A549 (cell line): ENCODE results near the gene TUBGCP2. TPM values are rescaled to one million over a fixed set of nuclear protein-coding genes. Genes with fewer than 3 reads are reported as not detected.

ENCODE experiments used
- ATAC-seq, 2 experiments: fragments of 200-7000 bp in 1 of 2; fragments of >200 bp in 1 of 2; cut with Nextera tagmentation in 1 of 2; cut with Tn5 transposase in 1 of 2; 3 replicates each; pipeline versions ENCODE4 v1.8.0 to v1.9.1; 2018 to 2020; ENCODE audit warnings: mild to moderate bottlenecking in 1 of 2, moderate library complexity in 1 of 2
- CTCF ChIA-PET: fragments of 300-600 bp; sonication (Branson Sonifier 250); formaldehyde crosslinking; extraction: SDS; loops from one replicate; lab custom pipeline; 2021; ENCODE audit warnings: antibody characterized with exemption, inconsistent platforms; lab: Yijun Ruan, JAX
- POLR2A ChIA-PET: fragments of 350-600 bp; formaldehyde crosslinking; extraction: SDS; loops from one replicate; lab custom pipeline; 2021; ENCODE audit warnings: antibody characterized with exemption, inconsistent platforms; lab: Yijun Ruan, JAX
- DNase-seq, 2 experiments: peaks; one replicate each; pipeline versions ENCODE4 v3.0.0 to v3.0.0-alpha.2; 2011 to 2016; ENCODE audit warnings: low read depth in 1 of 2, low spot score in 1 of 2
- FAIRE-seq: peaks from 2 replicates; lab custom pipeline; 2011; peaks lifted over from hg19 to GRCh38; lab: Jason Lieb, UNC
- H3K27ac ChIP-seq, 2 experiments: fragments of >200 bp; sonication (Bioruptor Twin); formaldehyde crosslinking; 3 replicates each; pipeline ENCODE4 v1.5.1; 2016 to 2017
- H3K4me1 ChIP-seq: fragments of >200 bp; sonication (Bioruptor Twin); formaldehyde crosslinking; 3 replicates; pipeline ENCODE4 v1.6.1; 2016
- H3K4me2 ChIP-seq: fragments of >200 bp; sonication (Bioruptor Twin); formaldehyde crosslinking; 3 replicates; pipeline ENCODE4 v1.6.1; 2016
- H3K4me3 ChIP-seq: fragments of >200 bp; sonication (Bioruptor Twin); formaldehyde crosslinking; 3 replicates; pipeline ENCODE4 v1.5.1; 2016
- H3K9me3 ChIP-seq: fragments of >200 bp; sonication (Bioruptor Twin); formaldehyde crosslinking; 3 replicates; pipeline ENCODE4 v1.6.1; 2016
- ESRRA ChIP-seq: fragments of 150-350 bp; IDR thresholded peaks from 2 replicates; pipeline ENCODE4 v1.6.1; 2014; ENCODE audit warnings: mild to moderate bottlenecking, low read length, borderline replicate concordance
- FOSL2 ChIP-seq, 2 experiments: fragments of 450-650 bp in 1 of 2; fragments of >200 bp in 1 of 2; sonication (Bioruptor Twin) in 1 of 2; formaldehyde crosslinking; IDR thresholded peaks; 2 replicates each; pipeline versions ENCODE4 v1.5.0 to v1.6.1; 2016 to 2020; ENCODE audit warnings: mild to moderate bottlenecking in 1 of 2, moderate library complexity in 1 of 2
- FOXS1 ChIP-seq: fragments of 250-450 bp; sonication (Bioruptor Pico); IDR thresholded peaks from 2 replicates; pipeline ENCODE4 v1.5.0; 2020; ENCODE audit warnings: mild to moderate bottlenecking, moderate library complexity
- GATA3 ChIP-seq: IDR thresholded peaks from 2 replicates; pipeline ENCODE4 v1.6.1; 2012; ENCODE audit warnings: borderline replicate concordance
- HDAC2 ChIP-seq: fragments of 200-600 bp; sonication (generic); IDR thresholded peaks from 2 replicates; pipeline ENCODE4 v1.6.1; 2016
- HOXB13 ChIP-seq: fragments of 250-450 bp; sonication (Bioruptor Pico); IDR thresholded peaks from 2 replicates; pipeline ENCODE4 v1.5.0; 2020; ENCODE audit warnings: low read depth, mild to moderate bottlenecking, moderate library complexity
- JUNB ChIP-seq: fragments of >200 bp; sonication (Bioruptor Twin); formaldehyde crosslinking; IDR thresholded peaks from 2 replicates; pipeline ENCODE4 v1.6.1; 2016
- MAFK ChIP-seq: fragments of 450-650 bp; IDR thresholded peaks from 2 replicates; pipeline ENCODE4 v1.6.1; 2014; ENCODE audit not compliant: partially characterized antibody
- MAZ ChIP-seq: fragments of 150-350 bp; IDR thresholded peaks from 2 replicates; pipeline ENCODE4 v1.6.1; 2014; ENCODE audit warnings: antibody characterized with exemption, low read depth, low read length, borderline replicate concordance
- MYC ChIP-seq: IDR thresholded peaks from 2 replicates; pipeline ENCODE4 v1.6.1; 2012; ENCODE audit warnings: mild to moderate bottlenecking, inconsistent platforms, low read length, improper control_type of control experiment, borderline replicate concordance
- NR3C1 ChIP-seq: fragments of >200 bp; sonication (Bioruptor Twin); formaldehyde crosslinking; IDR thresholded peaks from 3 replicates; pipeline ENCODE4 v1.6.1; 2017
- PHF8 ChIP-seq: fragments of 200-600 bp; sonication (generic); IDR thresholded peaks from 2 replicates; pipeline ENCODE4 v1.6.1; 2016; ENCODE audit warnings: low read depth, mild to moderate bottlenecking, antibody characterized with exemption, moderate library complexity, borderline replicate concordance
- POLR2A ChIP-seq: IDR thresholded peaks from 2 replicates; pipeline ENCODE4 v1.6.1; 2012; ENCODE audit warnings: mild to moderate bottlenecking, low read length
- RAD21 ChIP-seq, 2 experiments: fragments of >200 bp in 1 of 2; sonication (Bioruptor Twin) in 1 of 2; formaldehyde crosslinking in 1 of 2; IDR thresholded peaks in 1 of 2; conservative IDR thresholded peaks in 1 of 2; 2 replicates in 1 of 2; 3 replicates in 1 of 2; pipeline ENCODE4 v1.6.1; 2012 to 2018; ENCODE audit warnings: inconsistent platforms in 1 of 2
- RARB ChIP-seq: fragments of 250-450 bp; sonication (Bioruptor Pico); IDR thresholded peaks from 2 replicates; pipeline ENCODE4 v1.8.0; 2021; ENCODE audit warnings: mild to moderate bottlenecking, moderate library complexity
- RCOR1 ChIP-seq: fragments of 150-350 bp; IDR thresholded peaks from 2 replicates; pipeline ENCODE4 v1.6.1; 2014; ENCODE audit warnings: antibody characterized with exemption, low read length, low read depth
- SREBF2 ChIP-seq: fragments of 450-650 bp; IDR thresholded peaks from 2 replicates; pipeline ENCODE4 v1.6.1; 2014; ENCODE audit warnings: mild to moderate bottlenecking, moderate library complexity
- TFCP2L1 ChIP-seq: fragments of 250-450 bp; sonication (Bioruptor Pico); IDR thresholded peaks from 2 replicates; pipeline ENCODE4 v1.5.0; 2021; ENCODE audit warnings: mild to moderate bottlenecking
- TP53 ChIP-seq: fragments of 250-450 bp; sonication (Bioruptor Pico); IDR thresholded peaks from 2 replicates; pipeline ENCODE4 v1.5.0; 2021; ENCODE audit warnings: mild to moderate bottlenecking, moderate library complexity
- ZC3H11A ChIP-seq: fragments of 450-650 bp; IDR thresholded peaks from 2 replicates; pipeline ENCODE4 v1.6.1; 2014; ENCODE audit warnings: antibody characterized with exemption, mild to moderate bottlenecking
- WGBS: methylation state at CpG from one replicate; pipeline ENCODE4 v1.1.6; 2017; ENCODE audit errors: missing lambda C conversion rate; 5-methylcytosine and 5-hydroxymethylcytosine counted together
- polyA plus RNA-seq, 4 experiments: library from polyadenylated mRNA; depleted of rRNA in 3 of 4; stranded (reverse); fragments of >200 nt; fragmentation: RNase III in 1 of 4; extraction: RNeasy Plus Mini Kit Qiagen cat#74134 plus additional on column Dnase treatment in 1 of 4; gene quantifications; 2 replicates in 3 of 4; 3 replicates in 1 of 4; pipeline ENCODE4 v1.2.3, GENCODE V29; 2011 to 2017
- TF ChIP-seq, protein P1 (sequence below): fragments of 200-600 bp; sonication (generic); IDR thresholded peaks from 2 replicates; pipeline ENCODE4 v1.6.1; 2016; ENCODE audit warnings: antibody characterized with exemption, mild to moderate bottlenecking, moderate library complexity
- TF ChIP-seq, protein P2 (sequence below): IDR thresholded peaks from 2 replicates; pipeline ENCODE4 v1.6.1; 2012; ENCODE audit warnings: low read depth, borderline replicate concordance
- TF ChIP-seq, protein P3 (sequence below): IDR thresholded peaks from 2 replicates; pipeline ENCODE4 v1.6.1; 2012

The TUBGCP2 gene
- polyA plus RNA-seq, 2 of the 4 experiments (the other 2 are of a cell fraction), result 33.6 to 44.5 TPM

DNA sequence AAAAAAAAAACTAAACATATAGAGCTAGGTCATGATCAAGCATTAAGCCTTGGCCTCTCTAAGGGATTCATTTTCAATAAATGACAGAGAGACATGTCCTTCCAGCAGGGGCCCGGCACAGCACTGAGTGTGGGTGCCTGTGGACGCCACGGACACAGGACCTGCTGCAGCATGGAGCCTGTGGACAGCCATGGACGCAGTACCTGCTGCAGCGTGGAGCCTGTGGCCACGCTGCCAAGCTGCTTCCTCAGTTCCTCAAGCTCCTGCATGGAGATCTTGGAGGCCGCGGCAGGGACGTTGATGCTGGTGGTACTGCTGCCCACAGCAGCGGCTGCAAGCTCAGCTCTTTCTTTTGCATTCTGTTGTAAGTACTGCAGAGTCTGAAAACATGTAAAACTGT lies 9.4 kb downstream of the TUBGCP2 start:
- no peak for DNase-seq
- Histone ChIP-seq H3K4me2 (no peak overlapping the region), H3K9me3 (no peaks in the 10 kb centered on the region), H3K27ac (no peak overlapping the region), H3K4me3 (no peak overlapping the region), H3K4me1 (no peaks in the 10 kb centered on the region)
- WGBS, result 93% methylated on average over 10 of the region's 10 CpGs
- no peak for FAIRE-seq
- ATAC-seq, result no peak
- ChIA-PET POLR2A (no interaction called here), CTCF (interaction anchor here (0.9 to 3.6 kb wide), 5 partner anchors 8 to 42 kb away, joined by 3 to 18 read pairs (median 4); no protein-coding TSS in a partner anchor)
- TF ChIP-seq NR3C1 (no peak), SREBF2 (no peak), MYC (no peak), POLR2A (no peak)
- TF ChIP-seq, protein P1, sequence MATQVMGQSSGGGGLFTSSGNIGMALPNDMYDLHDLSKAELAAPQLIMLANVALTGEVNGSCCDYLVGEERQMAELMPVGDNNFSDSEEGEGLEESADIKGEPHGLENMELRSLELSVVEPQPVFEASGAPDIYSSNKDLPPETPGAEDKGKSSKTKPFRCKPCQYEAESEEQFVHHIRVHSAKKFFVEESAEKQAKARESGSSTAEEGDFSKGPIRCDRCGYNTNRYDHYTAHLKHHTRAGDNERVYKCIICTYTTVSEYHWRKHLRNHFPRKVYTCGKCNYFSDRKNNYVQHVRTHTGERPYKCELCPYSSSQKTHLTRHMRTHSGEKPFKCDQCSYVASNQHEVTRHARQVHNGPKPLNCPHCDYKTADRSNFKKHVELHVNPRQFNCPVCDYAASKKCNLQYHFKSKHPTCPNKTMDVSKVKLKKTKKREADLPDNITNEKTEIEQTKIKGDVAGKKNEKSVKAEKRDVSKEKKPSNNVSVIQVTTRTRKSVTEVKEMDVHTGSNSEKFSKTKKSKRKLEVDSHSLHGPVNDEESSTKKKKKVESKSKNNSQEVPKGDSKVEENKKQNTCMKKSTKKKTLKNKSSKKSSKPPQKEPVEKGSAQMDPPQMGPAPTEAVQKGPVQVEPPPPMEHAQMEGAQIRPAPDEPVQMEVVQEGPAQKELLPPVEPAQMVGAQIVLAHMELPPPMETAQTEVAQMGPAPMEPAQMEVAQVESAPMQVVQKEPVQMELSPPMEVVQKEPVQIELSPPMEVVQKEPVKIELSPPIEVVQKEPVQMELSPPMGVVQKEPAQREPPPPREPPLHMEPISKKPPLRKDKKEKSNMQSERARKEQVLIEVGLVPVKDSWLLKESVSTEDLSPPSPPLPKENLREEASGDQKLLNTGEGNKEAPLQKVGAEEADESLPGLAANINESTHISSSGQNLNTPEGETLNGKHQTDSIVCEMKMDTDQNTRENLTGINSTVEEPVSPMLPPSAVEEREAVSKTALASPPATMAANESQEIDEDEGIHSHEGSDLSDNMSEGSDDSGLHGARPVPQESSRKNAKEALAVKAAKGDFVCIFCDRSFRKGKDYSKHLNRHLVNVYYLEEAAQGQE, result no peak
- TF ChIP-seq, protein P2, sequence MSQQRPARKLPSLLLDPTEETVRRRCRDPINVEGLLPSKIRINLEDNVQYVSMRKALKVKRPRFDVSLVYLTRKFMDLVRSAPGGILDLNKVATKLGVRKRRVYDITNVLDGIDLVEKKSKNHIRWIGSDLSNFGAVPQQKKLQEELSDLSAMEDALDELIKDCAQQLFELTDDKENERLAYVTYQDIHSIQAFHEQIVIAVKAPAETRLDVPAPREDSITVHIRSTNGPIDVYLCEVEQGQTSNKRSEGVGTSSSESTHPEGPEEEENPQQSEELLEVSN, result no peak

DNA sequence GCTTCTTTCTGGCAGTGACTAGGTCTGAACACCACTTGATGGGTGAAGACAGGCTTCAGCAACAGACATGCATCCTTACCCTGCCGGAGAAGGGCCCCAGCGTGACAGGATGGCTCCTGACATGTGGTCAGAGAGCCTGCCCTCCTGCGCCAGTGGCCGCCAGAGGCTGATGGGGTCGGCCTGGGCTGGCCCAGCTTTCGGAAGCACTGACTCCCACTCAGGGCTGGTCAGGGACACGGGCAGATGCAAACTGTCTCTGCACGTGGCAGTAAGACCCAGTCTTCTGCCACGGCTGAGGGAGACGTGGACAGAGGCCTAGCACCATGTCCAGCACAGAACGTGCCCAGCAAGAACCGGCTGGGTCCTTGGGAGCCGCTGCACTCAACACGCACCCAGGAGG lies 10.2 kb downstream of the TUBGCP2 start:
- no peak overlapping the region for H3K27ac ChIP-seq
- no peak overlapping the region for H3K4me3 ChIP-seq
- TF ChIP-seq ZC3H11A, result no peak
- no peak for TF ChIP-seq GATA3
- TF ChIP-seq MAZ, result no peak
- TF ChIP-seq TP53 (CRISPR knock-in tag), result no peak
- TF ChIP-seq HDAC2, result no peak
- TF ChIP-seq MAFK, result no peak
- TF ChIP-seq JUNB, result no peak
- no peak for TF ChIP-seq RCOR1
- TF ChIP-seq PHF8, result no peak
- no peak for TF ChIP-seq FOSL2 (IDR thresholded peaks at IDR 0.05)
- TF ChIP-seq FOSL2 (CRISPR knock-in tag; IDR thresholded peaks at IDR 0.05), result no peak
- no peak for TF ChIP-seq ESRRA
- CTCF ChIA-PET, result interaction anchor here (0.9 to 3.6 kb wide), 3 partner anchors 9 to 39 kb away, joined by 3 to 18 read pairs (median 4); no protein-coding TSS in a partner anchor
- FAIRE-seq (no peak), DNase-seq (no peak), ATAC-seq (no peak)
- POLR2A ChIA-PET, result no interaction called here
- no peak overlapping the region for H3K4me2 ChIP-seq
- no peaks in the 10 kb centered on the region for H3K9me3 ChIP-seq
- WGBS, result 98% methylated on average over 7 of the region's 14 CpGs
- peaks cover 1% of the 10 kb centered on the region; the same call in 1 of the 3 replicates for H3K4me1 ChIP-seq

DNA sequence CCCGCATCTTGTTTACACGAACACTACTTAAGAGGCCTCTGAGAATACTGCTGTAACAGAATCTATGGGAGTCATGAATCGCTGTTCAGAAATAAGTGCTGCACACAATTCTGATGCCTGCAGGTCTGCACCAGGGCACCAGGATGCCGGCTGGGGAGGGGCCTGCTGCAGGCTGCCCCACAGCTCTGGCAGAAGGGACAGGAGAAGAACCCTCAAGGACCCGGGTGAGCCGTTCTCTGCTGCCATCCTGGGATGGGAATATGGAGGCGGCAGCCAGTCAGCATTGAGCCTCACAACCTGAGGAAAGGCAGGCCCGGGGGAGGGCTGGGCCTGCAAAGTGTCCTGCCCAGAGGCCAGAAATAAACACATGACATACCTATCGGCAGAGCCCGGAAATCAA lies 11.2 kb downstream of the TUBGCP2 start:
- Histone ChIP-seq H3K27ac (no peak overlapping the region), H3K4me3 (no peak overlapping the region), H3K4me1 (peaks cover 9% of the 10 kb centered on the region; the same call in 2 of the 3 replicates), H3K4me2 (no peak overlapping the region), H3K9me3 (no peaks in the 10 kb centered on the region)
- WGBS, result 88% methylated on average over 10 of the region's 10 CpGs
- FAIRE-seq (no peak), DNase-seq (no peak), ATAC-seq (no peak)
- ChIA-PET CTCF (interaction anchor here (3.6 kb wide), 1 partner anchor 10 kb away, joined by 18 read pairs; no protein-coding TSS in a partner anchor), POLR2A (no interaction called here)
- TF ChIP-seq MYC, result no peak
- TF ChIP-seq, protein P3, sequence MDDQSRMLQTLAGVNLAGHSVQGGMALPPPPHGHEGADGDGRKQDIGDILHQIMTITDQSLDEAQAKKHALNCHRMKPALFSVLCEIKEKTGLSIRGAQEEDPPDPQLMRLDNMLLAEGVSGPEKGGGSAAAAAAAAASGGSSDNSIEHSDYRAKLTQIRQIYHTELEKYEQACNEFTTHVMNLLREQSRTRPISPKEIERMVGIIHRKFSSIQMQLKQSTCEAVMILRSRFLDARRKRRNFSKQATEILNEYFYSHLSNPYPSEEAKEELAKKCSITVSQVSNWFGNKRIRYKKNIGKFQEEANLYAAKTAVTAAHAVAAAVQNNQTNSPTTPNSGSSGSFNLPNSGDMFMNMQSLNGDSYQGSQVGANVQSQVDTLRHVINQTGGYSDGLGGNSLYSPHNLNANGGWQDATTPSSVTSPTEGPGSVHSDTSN, result no peak
- TF ChIP-seq FOXS1 (CRISPR knock-in tag), result no peak
- TF ChIP-seq PHF8, result no peak
- no peak for TF ChIP-seq TFCP2L1
- TF ChIP-seq RARB (CRISPR knock-in tag), result no peak
- no peak for TF ChIP-seq RAD21 (conservative IDR thresholded peaks at IDR 0.05 in 1 of 2, IDR thresholded peaks at IDR 0.05 in 1 of 2)
- TF ChIP-seq HOXB13 (CRISPR knock-in tag), result no peak
